Stimulated activated CD8-positive, alpha-beta memory T cell treated with anti-CD3 and anti-CD28 coated beads, Interleukin-12 subunit alpha, Interleukin-12 subunit beta, amount 100 ng/mL, for 4 hours (primary cell): ENCODE data around the gene CAP2.
"Not testable (repeated sequence)": the region's sequence is repeated elsewhere in the genome, so short reads cannot be mapped to it uniquely, and the experiment has no call there.

ENCODE experiments used
- DNase-seq: peaks from one replicate; pipeline ENCODE4 v3.0.0-alpha.2; 2020; ENCODE audit warnings: low read depth

CAP2 gene

DNA sequence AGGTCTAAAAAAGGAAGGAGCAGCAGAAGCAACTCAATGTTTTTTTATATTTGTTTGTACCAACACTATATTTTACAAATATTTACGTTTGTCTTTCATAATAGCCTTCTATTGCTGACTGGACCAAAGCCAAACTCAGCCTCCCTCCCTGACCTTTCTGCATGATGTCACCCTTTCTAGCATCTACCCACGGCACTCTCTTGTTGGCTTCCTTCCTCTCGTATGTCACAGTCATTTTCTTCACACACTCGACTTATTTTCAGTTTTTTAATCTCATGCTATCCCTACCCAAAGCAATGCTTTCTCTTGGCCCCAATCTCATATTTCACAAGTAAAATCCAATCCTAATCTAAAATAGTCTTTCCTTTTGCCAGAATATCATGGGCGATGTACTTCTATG lies 190.4 kb downstream of the CAP2 start:
- no peak for DNase-seq

- DNase-seq = no peak
Measured at GRCh38 chr6:17584241-17584803, 190.9 kb downstream of the CAP2 start.

GRCh38 chr6:17585766-17586490 lies 192.5 kb downstream of the CAP2 start:
- DNase-seq = no peak

DNA sequence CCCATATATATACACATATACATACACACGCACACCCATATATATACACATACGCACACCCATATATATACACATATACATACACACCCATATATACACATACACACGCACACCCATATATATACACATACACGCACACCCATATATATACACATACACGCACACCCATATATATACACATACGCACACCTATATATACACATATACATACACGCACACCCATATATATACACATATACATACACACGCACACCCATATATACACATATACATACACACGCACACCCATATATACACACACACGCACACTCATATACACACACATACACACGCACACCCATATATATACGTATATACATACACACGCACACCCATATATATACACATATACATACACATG lies 193.2 kb downstream of the CAP2 start:
- DNase-seq = not testable (repeated sequence)

GRCh38 chr6:17588011-17588410 lies 194.6 kb downstream of the CAP2 start:
- DNase-seq = no peak

DNA sequence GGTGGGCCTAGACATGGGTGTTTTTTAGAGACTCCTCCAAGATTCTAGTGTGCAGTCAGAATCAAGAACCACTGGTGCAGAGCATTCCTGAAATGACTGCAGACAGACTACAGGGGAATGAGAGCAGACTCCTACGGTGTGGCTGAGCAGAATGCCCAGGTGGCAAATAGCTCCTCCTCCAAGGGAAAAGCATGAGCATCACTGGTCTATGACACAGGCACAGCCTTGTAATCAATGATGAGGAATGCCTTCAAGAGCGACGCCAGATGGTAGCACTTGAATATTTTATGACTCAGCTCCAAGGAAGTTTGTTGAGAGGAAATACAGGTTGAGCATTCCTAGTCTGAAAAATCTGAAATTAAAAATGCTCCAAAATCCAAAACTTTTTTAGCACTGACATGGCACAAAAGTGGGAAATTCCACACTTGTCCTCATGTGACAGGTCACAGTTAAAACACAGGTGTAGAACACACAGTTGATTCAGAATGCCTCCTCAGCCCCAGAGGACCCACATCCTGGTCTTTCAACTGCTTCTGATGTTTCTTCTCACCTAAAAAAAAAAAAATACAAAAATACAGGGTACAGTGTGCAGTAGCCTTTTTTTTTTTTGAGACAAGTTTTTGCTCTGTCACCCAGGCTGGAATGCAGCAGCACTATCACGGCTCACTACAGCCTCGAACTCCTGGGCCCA lies 196.2 kb downstream of the CAP2 start:
- no peak for DNase-seq

DNA sequence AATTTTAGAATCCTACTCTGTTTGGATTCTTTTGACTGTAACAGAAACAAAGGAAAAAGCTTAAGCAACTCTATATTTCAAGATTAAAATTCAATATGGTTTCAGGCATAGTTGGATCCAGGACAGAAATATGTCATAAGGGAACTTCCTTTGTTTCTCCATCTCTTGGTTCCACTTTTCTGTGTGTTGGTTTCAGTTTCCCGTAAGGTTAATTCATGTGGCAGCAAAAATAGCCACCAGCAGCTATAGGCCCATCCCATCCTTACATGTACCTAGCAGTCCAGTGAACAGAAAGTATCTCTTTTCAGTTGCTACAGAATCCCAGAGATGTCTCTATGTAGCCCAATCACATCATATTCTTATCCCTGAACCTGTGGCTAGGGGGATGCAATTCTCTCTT lies 197.9 kb downstream of the CAP2 start:
- no peak for DNase-seq

DNA sequence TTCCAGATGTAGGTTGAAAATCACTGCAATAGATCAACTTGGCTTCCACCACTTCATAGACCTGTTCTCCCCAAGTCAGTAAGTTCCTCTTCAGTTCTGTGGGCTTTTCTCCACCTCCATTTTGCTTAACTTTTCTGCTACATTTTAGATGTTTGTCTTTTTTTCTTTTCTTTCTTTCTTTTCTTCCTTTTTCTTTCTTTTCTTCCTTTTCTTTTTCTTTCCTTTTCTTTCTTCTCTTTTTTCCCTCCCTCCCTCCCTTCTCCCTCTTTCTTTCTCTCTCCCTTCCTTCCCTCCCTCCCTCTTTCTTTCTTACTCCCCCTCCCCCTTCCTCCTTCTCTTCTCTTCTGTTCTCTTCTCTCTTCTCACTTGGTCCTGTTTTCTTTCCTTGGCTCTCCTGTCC lies 199.9 kb downstream of the CAP2 start:
- no peak for DNase-seq

- DNase-seq = no peak
Measured at GRCh38 chr6:17596085-17596484, 202.7 kb downstream of the CAP2 start.

DNA sequence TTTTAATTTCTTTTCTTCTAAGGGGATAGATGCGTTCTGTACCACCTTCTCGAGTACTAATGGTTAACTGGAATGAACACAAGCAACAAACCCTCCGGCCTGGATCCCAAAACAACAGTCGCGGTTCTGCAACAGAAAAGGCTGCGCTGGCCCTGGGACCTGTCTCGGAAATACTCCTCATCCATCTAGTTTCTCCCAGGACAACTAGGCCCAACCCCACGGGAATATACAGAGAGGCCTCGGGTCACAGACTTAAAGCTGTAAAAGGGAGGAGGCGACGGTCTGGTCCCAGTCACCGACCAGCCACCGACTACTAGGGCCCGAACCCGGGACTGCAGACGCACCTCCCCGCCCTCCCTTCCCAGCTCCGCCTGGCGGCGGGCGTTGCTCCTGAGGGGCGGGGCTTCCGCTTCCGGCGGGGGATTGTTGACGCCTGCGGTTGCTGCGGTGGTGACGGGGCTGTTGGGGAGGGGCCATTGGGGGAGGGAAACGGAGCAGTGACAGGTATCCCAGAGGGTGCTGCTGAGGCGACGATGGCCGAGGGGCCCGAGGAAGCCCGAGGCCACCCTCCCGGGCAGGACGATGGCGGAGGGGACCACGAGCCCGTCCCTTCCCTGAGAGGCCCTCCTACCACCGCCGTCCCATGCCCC lies 206.6 kb downstream of the CAP2 start, which contains the start of gene FAM8A1:
Gene FAM8A1, plus strand, starts transcription at position 426 of the 650 bp plus-strand sequence. Its CDS starts 108 bp downstream, at position 534.
- DNase-seq = peak; percentile 90

DNA sequence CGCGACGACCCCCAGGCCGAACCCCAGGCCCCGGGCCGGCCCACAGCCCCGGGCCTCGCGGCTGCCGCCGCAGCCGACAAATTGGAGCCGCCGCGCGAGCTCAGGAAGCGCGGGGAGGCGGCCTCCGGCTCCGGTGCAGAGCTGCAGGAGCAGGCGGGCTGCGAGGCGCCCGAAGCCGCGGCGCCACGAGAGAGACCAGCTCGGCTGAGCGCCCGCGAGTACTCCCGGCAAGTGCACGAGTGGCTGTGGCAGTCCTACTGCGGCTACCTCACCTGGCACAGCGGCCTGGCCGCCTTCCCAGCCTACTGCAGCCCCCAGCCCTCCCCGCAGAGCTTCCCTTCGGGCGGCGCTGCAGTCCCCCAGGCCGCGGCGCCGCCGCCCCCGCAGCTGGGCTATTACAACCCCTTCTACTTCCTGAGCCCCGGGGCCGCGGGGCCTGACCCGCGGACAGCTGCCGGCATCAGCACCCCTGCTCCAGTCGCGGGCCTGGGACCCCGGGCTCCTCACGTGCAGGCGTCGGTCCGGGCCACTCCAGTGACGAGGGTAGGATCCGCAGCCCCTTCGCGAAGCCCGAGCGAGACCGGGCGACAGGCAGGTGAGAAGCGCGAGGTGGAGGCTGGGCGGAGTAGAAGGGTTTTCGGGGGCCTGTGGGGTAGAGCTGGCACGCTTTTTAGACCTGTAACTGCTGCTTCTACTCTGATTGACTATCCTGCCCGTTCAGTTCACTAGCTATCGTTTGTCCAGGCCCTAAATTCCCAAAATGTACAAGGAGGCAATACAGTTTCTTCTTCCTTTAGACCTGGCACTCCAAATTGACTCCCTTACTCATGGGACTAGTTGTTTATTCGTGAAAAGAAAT lies 207.4 kb downstream of the CAP2 start:
- DNase-seq = peak; percentile 25

- DNase-seq = no peak
Measured at GRCh38 chr6:17601386-17601703, 207.9 kb downstream of the CAP2 start.

DNA sequence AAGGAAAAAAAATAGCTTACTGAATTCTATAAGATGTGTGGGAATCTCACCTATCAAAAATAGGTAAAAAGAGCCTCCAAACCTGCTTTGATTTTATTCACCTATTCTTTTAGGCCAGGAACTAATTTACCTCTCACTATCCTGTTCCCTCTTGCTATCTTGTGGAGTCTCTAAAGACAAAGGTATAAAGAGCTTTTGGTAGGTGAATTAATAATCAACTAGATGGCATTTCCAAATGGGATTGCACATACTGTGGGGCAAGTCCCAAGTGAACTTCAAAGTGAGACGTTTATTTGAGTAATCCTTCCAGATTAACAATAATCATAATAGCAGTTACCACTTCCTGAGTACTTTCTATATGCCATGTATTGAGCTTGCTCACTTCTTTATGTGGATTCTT lies 209.5 kb downstream of the CAP2 start:
- DNase-seq = no peak

DNA sequence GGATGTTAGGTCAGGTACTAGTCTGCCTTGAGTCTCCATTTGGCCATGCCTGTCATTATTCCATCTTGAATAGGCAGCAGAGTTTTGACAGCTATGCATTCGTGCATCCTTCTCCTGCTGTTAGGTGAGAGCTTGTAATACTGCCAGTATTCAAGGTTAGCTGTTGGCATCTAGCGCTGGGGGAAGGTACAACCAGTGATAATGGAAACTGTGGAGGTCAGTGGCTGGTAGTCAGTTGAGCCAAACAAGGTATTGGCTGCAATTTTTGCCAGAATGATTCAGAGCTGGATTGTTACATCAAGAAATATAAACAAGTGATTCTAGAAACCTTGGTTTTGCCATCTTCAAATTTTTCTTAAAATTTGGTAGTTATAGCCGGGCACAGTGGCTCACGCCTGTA lies 213.2 kb downstream of the CAP2 start:
- no peak for DNase-seq
